HCT116 (cell line): ENCODE measurements around the gene RUNX1.

Experiments used
- CTCF ChIP-seq, 3 experiments: fragments of 200-600 bp in 1 of 3; sonication (generic) in 1 of 3; IDR thresholded peaks in 2 of 3; conservative IDR thresholded peaks in 1 of 3; 2 replicates each; pipeline ENCODE4 v1.5.1; 2012 to 2017; ENCODE audit warnings: low read depth in 2 of 3, low read length in 2 of 3, antibody characterized with exemption in 1 of 3, borderline replicate concordance in 1 of 3, control low read depth in 1 of 3, mild to moderate bottlenecking in 1 of 3, mixed read lengths in 1 of 3, mixed run types in 1 of 3, moderate library complexity in 1 of 3; ENCODE audit not compliant: insufficient read depth in 1 of 3
- POLR2A ChIP-seq: IDR thresholded peaks from 2 replicates; pipeline ENCODE4 v1.7.0; 2011; ENCODE audit warnings: borderline replicate concordance; ENCODE audit not compliant: insufficient read depth, insufficient read length; ENCODE audit errors: extremely low read depth
- RAD21 ChIP-seq: IDR thresholded peaks from 2 replicates; pipeline ENCODE4 v1.6.1; 2012; ENCODE audit warnings: low read depth, mild to moderate bottlenecking
- REST ChIP-seq: IDR thresholded peaks from 2 replicates; pipeline ENCODE4 v1.6.1; 2012; ENCODE audit warnings: low read depth

GRCh38 chr21:34948157-34948556 is 100.9 kb downstream of the RUNX1 start:
- TF ChIP-seq RAD21 (no peak), POLR2A (no peak), CTCF (IDR thresholded peaks at IDR 0.05 in 2 of 3, conservative IDR thresholded peaks at IDR 0.05 in 1 of 3; ENCODE audit: borderline replicate concordance in 1 of 3, insufficient read depth in 1 of 3, low read depth in 2 of 3, low read length in 2 of 3) (no peak), REST (no peak)
